Measurements from ENCODE around the gene NOX1. TPM values are rescaled to one million over a fixed set of nuclear protein-coding genes. Genes with fewer than 3 reads are reported as not detected.

The NOX1 gene
- polyA plus RNA-seq (2013, experiment 1 of 2) = 0.01 TPM
- polyA plus RNA-seq (2013, experiment 2 of 2) = not detected

DNA sequence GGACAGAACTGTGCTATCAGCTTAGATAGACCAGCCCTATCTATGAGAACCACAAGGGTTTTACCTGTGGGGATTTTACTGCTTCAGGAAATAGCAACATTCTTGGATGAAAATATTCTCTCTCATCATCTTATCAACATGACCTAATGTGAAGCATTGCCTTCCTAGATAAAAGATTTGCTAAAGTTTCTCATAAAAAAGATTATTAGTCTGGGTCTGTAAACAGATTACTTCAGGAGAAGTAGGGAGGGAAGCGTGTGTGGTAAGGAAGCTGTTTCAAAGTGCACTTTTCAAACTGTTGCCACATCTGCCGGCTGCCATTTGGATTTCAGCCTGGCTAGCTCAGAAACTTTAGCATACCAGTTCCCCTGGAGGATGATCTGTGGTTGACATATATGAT, at the start of gene NOX1:
Gene NOX1, minus strand, starts transcription at position 35 of the 400 bp plus-strand sequence. CDS start 220 bp downstream, outside the sequence.
- no peak within 1 kb of the TSS for H4K91ac ChIP-seq (ENCODE audit: low read depth, low read length, poor library complexity)
- H2BK120ac ChIP-seq (ENCODE audit: low read depth, low read length) = no peak within 1 kb of the TSS
- no peak within 1 kb of the TSS for H2BK5ac ChIP-seq (ENCODE audit: low read length)
- H3K4me1 ChIP-seq (ENCODE audit: control insufficient read depth in 2 of 2, insufficient read depth in 1 of 2, low read depth in 1 of 2, low read length in 2 of 2) = no peaks in the 10 kb centered on the region
- H3K23ac ChIP-seq (ENCODE audit: low read depth, low read length, poor library complexity) = no peak within 1 kb of the TSS
- no peak within 1 kb of the TSS for H3K4ac ChIP-seq (ENCODE audit: low read length)
- H2AK5ac ChIP-seq (ENCODE audit: low read depth, low read length) = no peak within 1 kb of the TSS
- no peak within 1 kb of the TSS for H3K14ac ChIP-seq (ENCODE audit: low read length)
- H3K4me3 ChIP-seq (ENCODE audit: low read length in 2 of 2) = no peak within 1 kb of the TSS
- no peak within 1 kb of the TSS for H3K9ac ChIP-seq (ENCODE audit: low read depth, low read length, poor library complexity)
- no peak within 1 kb of the TSS for H2AFZ ChIP-seq (ENCODE audit: low read length)
- H3K27me3 ChIP-seq (ENCODE audit: control insufficient read depth in 3 of 3, insufficient read depth in 3 of 3, low read depth in 1 of 3, low read length in 3 of 3) = peaks cover 0 to 12% (median 0%) of the 10 kb centered on the region in 3 experiments
- no peaks in the 10 kb centered on the region for H3K36me3 ChIP-seq (replicated peaks in 1 of 2; ENCODE audit: control insufficient read depth in 2 of 2, insufficient read depth in 2 of 2, low read length in 2 of 2)
- no peaks in the 10 kb centered on the region for H3K9me3 ChIP-seq (replicated peaks in 1 of 2; ENCODE audit: control insufficient read depth in 2 of 2, insufficient read depth in 1 of 2, low read depth in 1 of 2, low read length in 2 of 2)
- no CpG with 5 or more reads among the region's 2 CpGs for WGBS, 2 donors (ENCODE audit: extremely low coverage in 2 of 2, insufficient read length in 2 of 2, insufficient replicate concordance in 1 of 2)
- no peak within 1 kb of the TSS for H2BK12ac ChIP-seq (ENCODE audit: low read length)
- H3K18ac ChIP-seq (ENCODE audit: low read length) = no peak within 1 kb of the TSS
- H4K8ac ChIP-seq (ENCODE audit: low read depth, low read length) = no peak within 1 kb of the TSS
- H3K79me1 ChIP-seq (ENCODE audit: low read depth, low read length) = no peaks in the 10 kb centered on the region
- no peak for DNase-seq (ENCODE audit: low spot score)
- H2BK15ac ChIP-seq (ENCODE audit: low read length) = no peak within 1 kb of the TSS
- no peak within 1 kb of the TSS for H3K27ac ChIP-seq (replicated peaks; ENCODE audit: low read length)
- H3K4me2 ChIP-seq (ENCODE audit: insufficient read depth, low read length, poor library complexity, severe bottlenecking) = no peak within 1 kb of the TSS

GRCh38 chrX:100915562-100915961, 41.4 kb upstream of the NOX1 start:
- Histone ChIP-seq H3K4me2 (ENCODE audit: insufficient read depth, low read length, poor library complexity, severe bottlenecking) (no peak overlapping the region), H2BK12ac (ENCODE audit: low read length) (no peak overlapping the region), H4K8ac (ENCODE audit: low read depth, low read length) (no peak overlapping the region), H2BK5ac (ENCODE audit: low read length) (no peak overlapping the region), H3K36me3 (replicated peaks in 1 of 2; ENCODE audit: control insufficient read depth in 2 of 2, insufficient read depth in 2 of 2, low read length in 2 of 2) (no peaks in the 10 kb centered on the region), H3K14ac (ENCODE audit: low read length) (no peak overlapping the region), H3K4ac (ENCODE audit: low read length) (no peak overlapping the region), H3K9ac (ENCODE audit: low read depth, low read length, poor library complexity) (no peak overlapping the region), H3K79me1 (ENCODE audit: low read depth, low read length) (no peaks in the 10 kb centered on the region), H4K91ac (ENCODE audit: low read depth, low read length, poor library complexity) (no peak overlapping the region), H3K4me3 (ENCODE audit: low read length in 2 of 2) (no peak overlapping the region), H2AK5ac (ENCODE audit: low read depth, low read length) (no peak overlapping the region), H3K27ac (replicated peaks; ENCODE audit: low read length) (no peak overlapping the region), H3K23ac (ENCODE audit: low read depth, low read length, poor library complexity) (no peak overlapping the region), H3K18ac (ENCODE audit: low read length) (no peak overlapping the region), H2BK15ac (ENCODE audit: low read length) (no peak overlapping the region), H2BK120ac (ENCODE audit: low read depth, low read length) (no peak overlapping the region), H3K27me3 (ENCODE audit: control insufficient read depth in 3 of 3, insufficient read depth in 3 of 3, low read depth in 1 of 3, low read length in 3 of 3) (peaks cover 0 to 5% (median 0%) of the 10 kb centered on the region in 3 experiments), H3K9me3 (replicated peaks in 1 of 2; ENCODE audit: control insufficient read depth in 2 of 2, insufficient read depth in 1 of 2, low read depth in 1 of 2, low read length in 2 of 2) (no peaks in the 10 kb centered on the region), H3K4me1 (ENCODE audit: control insufficient read depth in 2 of 2, insufficient read depth in 1 of 2, low read depth in 1 of 2, low read length in 2 of 2) (no peaks in the 10 kb centered on the region), H2AFZ (ENCODE audit: low read length) (no peak overlapping the region)
- no peak for DNase-seq (ENCODE audit: low spot score)
- no CpG with 5 or more reads among the region's 2 CpGs for WGBS, 2 donors (ENCODE audit: extremely low coverage in 2 of 2, insufficient read length in 2 of 2, insufficient replicate concordance in 1 of 2)

DNA sequence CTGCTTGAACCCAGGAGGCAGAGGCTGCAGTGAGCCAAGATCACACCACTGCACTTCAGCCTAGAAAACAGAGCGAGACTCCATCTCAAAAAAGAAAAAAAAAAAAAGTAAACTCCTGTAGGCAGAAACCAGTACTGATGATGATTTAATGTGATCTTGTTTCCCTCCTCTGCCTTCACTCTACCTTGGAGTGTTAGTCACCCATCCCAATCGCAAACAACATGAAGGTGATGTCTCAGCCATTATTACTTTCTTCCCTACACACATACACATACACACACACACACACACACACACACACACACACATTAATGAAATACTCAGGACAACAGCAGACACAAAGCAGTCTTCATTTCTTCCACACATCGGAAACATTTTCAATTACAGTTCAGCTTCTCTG, 39.0 kb upstream of the NOX1 start:
- Histone ChIP-seq H3K4me2 (ENCODE audit: insufficient read depth, low read length, poor library complexity, severe bottlenecking) (no peak overlapping the region), H3K4me1 (ENCODE audit: control insufficient read depth in 2 of 2, insufficient read depth in 1 of 2, low read depth in 1 of 2, low read length in 2 of 2) (no peaks in the 10 kb centered on the region), H4K8ac (ENCODE audit: low read depth, low read length) (no peak overlapping the region), H3K27me3 (ENCODE audit: control insufficient read depth in 3 of 3, insufficient read depth in 3 of 3, low read depth in 1 of 3, low read length in 3 of 3) (peaks cover 0 to 5% (median 0%) of the 10 kb centered on the region in 3 experiments), H2AK5ac (ENCODE audit: low read depth, low read length) (no peak overlapping the region), H3K18ac (ENCODE audit: low read length) (no peak overlapping the region), H3K36me3 (replicated peaks in 1 of 2; ENCODE audit: control insufficient read depth in 2 of 2, insufficient read depth in 2 of 2, low read length in 2 of 2) (no peaks in the 10 kb centered on the region), H4K91ac (ENCODE audit: low read depth, low read length, poor library complexity) (no peak overlapping the region), H2BK5ac (ENCODE audit: low read length) (no peak overlapping the region), H2BK120ac (ENCODE audit: low read depth, low read length) (no peak overlapping the region), H3K9ac (ENCODE audit: low read depth, low read length, poor library complexity) (no peak overlapping the region), H3K27ac (replicated peaks; ENCODE audit: low read length) (no peak overlapping the region), H3K4me3 (ENCODE audit: low read length in 2 of 2) (no peak overlapping the region), H3K9me3 (replicated peaks in 1 of 2; ENCODE audit: control insufficient read depth in 2 of 2, insufficient read depth in 1 of 2, low read depth in 1 of 2, low read length in 2 of 2) (no peaks in the 10 kb centered on the region), H3K79me1 (ENCODE audit: low read depth, low read length) (no peaks in the 10 kb centered on the region), H3K14ac (ENCODE audit: low read length) (no peak overlapping the region), H2BK15ac (ENCODE audit: low read length) (no peak overlapping the region), H2AFZ (ENCODE audit: low read length) (no peak overlapping the region), H3K23ac (ENCODE audit: low read depth, low read length, poor library complexity) (no peak overlapping the region), H2BK12ac (ENCODE audit: low read length) (no peak overlapping the region), H3K4ac (ENCODE audit: low read length) (no peak overlapping the region)
- no peak for DNase-seq (ENCODE audit: low spot score)
- no CpG with 5 or more reads among the region's 3 CpGs for WGBS, 2 donors (ENCODE audit: extremely low coverage in 2 of 2, insufficient read length in 2 of 2, insufficient replicate concordance in 1 of 2)

DNA sequence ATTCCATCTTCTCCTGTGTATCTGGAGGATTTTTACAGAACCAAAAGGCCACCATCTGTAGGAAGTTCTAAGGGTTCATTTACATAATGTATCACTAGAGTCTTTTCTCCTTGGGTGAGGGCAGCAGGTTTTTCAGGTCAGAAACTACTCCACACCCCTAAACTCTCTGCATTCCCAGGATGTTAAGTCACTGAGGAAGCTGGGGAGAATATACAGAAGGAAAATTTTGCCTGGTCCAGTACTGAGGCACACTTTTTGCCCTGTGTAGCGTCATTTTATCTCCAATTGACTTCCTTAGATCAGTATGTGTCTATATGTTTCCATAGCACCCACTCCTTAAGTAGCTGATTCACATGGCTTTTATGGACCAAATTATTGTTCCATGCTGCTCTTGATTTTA, 37.6 kb upstream of the NOX1 start:
- H3K23ac ChIP-seq (ENCODE audit: low read depth, low read length, poor library complexity) = no peak overlapping the region
- no peak overlapping the region for H2BK15ac ChIP-seq (ENCODE audit: low read length)
- H2BK120ac ChIP-seq (ENCODE audit: low read depth, low read length) = no peak overlapping the region
- DNase-seq (ENCODE audit: low spot score) = no peak
- no peaks in the 10 kb centered on the region for H3K79me1 ChIP-seq (ENCODE audit: low read depth, low read length)
- H4K8ac ChIP-seq (ENCODE audit: low read depth, low read length) = no peak overlapping the region
- no peak overlapping the region for H3K4me3 ChIP-seq (ENCODE audit: low read length in 2 of 2)
- no peak overlapping the region for H3K14ac ChIP-seq (ENCODE audit: low read length)
- H3K18ac ChIP-seq (ENCODE audit: low read length) = no peak overlapping the region
- no peak overlapping the region for H2AFZ ChIP-seq (ENCODE audit: low read length)
- no peak overlapping the region for H3K9ac ChIP-seq (ENCODE audit: low read depth, low read length, poor library complexity)
- no peak overlapping the region for H3K27ac ChIP-seq (replicated peaks; ENCODE audit: low read length)
- peaks cover 0 to 5% (median 0%) of the 10 kb centered on the region in 3 experiments for H3K27me3 ChIP-seq (ENCODE audit: control insufficient read depth in 3 of 3, insufficient read depth in 3 of 3, low read depth in 1 of 3, low read length in 3 of 3)
- H2BK12ac ChIP-seq (ENCODE audit: low read length) = no peak overlapping the region
- no peak overlapping the region for H3K4ac ChIP-seq (ENCODE audit: low read length)
- no peak overlapping the region for H4K91ac ChIP-seq (ENCODE audit: low read depth, low read length, poor library complexity)
- no peaks in the 10 kb centered on the region for H3K9me3 ChIP-seq (replicated peaks in 1 of 2; ENCODE audit: control insufficient read depth in 2 of 2, insufficient read depth in 1 of 2, low read depth in 1 of 2, low read length in 2 of 2)
- WGBS, 2 donors (ENCODE audit: extremely low coverage in 2 of 2, insufficient read length in 2 of 2, insufficient replicate concordance in 1 of 2) = no CpG with 5 or more reads among the region's 1 CpG
- H3K36me3 ChIP-seq (replicated peaks in 1 of 2; ENCODE audit: control insufficient read depth in 2 of 2, insufficient read depth in 2 of 2, low read length in 2 of 2) = no peaks in the 10 kb centered on the region
- no peak overlapping the region for H2BK5ac ChIP-seq (ENCODE audit: low read length)
- no peak overlapping the region for H3K4me2 ChIP-seq (ENCODE audit: insufficient read depth, low read length, poor library complexity, severe bottlenecking)
- H2AK5ac ChIP-seq (ENCODE audit: low read depth, low read length) = no peak overlapping the region
- no peaks in the 10 kb centered on the region for H3K4me1 ChIP-seq (ENCODE audit: control insufficient read depth in 2 of 2, insufficient read depth in 1 of 2, low read depth in 1 of 2, low read length in 2 of 2)
